Pancreas (tissue), 10 donors: ENCODE results near the gene PCSK7. TPM values are rescaled to one million over a fixed set of nuclear protein-coding genes. Genes with fewer than 3 reads are reported as not detected.

Source experiments
- ATAC-seq, 4 donors: fragments of 200-7000 bp; cut with Tn5 transposase; one replicate each; pipeline versions ENCODE4 v1.8.0 to v1.9.1; 2020; ENCODE audit warnings: mild to moderate bottlenecking in 4 of 4, moderate library complexity in 4 of 4
- DNase-seq, 6 donors: peaks; one replicate each; pipeline ENCODE4 v3.0.0-alpha.2; 2020
- FAIRE-seq: peaks from 2 replicates; lab custom pipeline; 2012; peaks lifted over from hg19 to GRCh38; lab: Jason Lieb, UNC
- H3K27ac ChIP-seq, 4 donors: fragments of 200-600 bp; sonication (generic); 1 replicate in 3 of 4; 2 replicates in 1 of 4; pipeline versions ENCODE4 v1.5.0 to v1.8.0; 2020
- H3K27me3 ChIP-seq, 4 donors: fragments of 200-600 bp; one replicate each; pipeline ENCODE4 v1.8.0; 2021
- H3K36me3 ChIP-seq, 3 donors: fragments of 200-600 bp; sonication (generic) in 1 of 3; one replicate each; pipeline versions ENCODE4 v1.5.0 to v1.8.0; 2020 to 2021
- H3K4me1 ChIP-seq, 3 donors: fragments of 200-600 bp; one replicate each; pipeline ENCODE4 v1.8.0; 2021
- H3K4me3 ChIP-seq, 4 donors: fragments of 200-600 bp; sonication (generic) in 2 of 4; one replicate each; pipeline versions ENCODE4 v1.5.0 to v1.8.0; 2020 to 2021
- H3K9me3 ChIP-seq, 4 donors: fragments of 200-600 bp; one replicate each; pipeline ENCODE4 v1.8.0; 2021
- CTCF ChIP-seq, 4 donors: fragments of 200-600 bp; sonication (generic) in 3 of 4; IDR thresholded peaks; one replicate each; pipeline versions ENCODE4 v1.5.0 to v1.8.0; 2021; ENCODE audit warnings: antibody characterized with exemption in 4 of 4
- WGBS, 2 donors: extraction: QIAGEN DNeasy Blood & Tissue Kit; methylation state at CpG; one replicate each; pipeline ENCODE4 v1.1.7; 2013; 5-methylcytosine and 5-hydroxymethylcytosine counted together
- intact Hi-C, 3 donors: fragments of 100-400 bp; cut with DNase I; formaldehyde crosslinking; loops; one replicate each; pipeline versions ENCODE4 v1.11.1 to v1.14.2; 2022
- polyA plus RNA-seq, 2 donors: library from polyadenylated mRNA; stranded (reverse); fragments of 200-250 nt; gene quantifications; one replicate each; pipeline ENCODE4 v1.2.3, GENCODE V29; 2013
- total RNA-seq, 6 donors: library from RNA; stranded (reverse); fragmentation: NEBNext Ultra II Directional in 4 of 6; extraction: Animal tissue kit (Norgen Biotek cat#: 25700) in 4 of 6; gene quantifications; one replicate each; pipeline versions ENCODE4 v1.2.1 to v1.2.4, GENCODE V29; 2021 to 2023
- donor health status: healthy with polysubstance abuse.
- donor health status: DM: no; HTN: no; CAD: no; lungs with moderate emphysema.
- donor health status: DM: no; HTN: no; CAD: no.
- donor health status: control.
- donor health status: control.
- donor health status: Bipolar disorder and iron deficiency.
- donor health status: DM: yes; HTN: yes; CAD: no.
- donor health status: DM: no; HTN: no; CAD: no.
- donor health status: DM: no; HTN: no; CAD: no.
- donor health status: DM: yes; HTN: yes; CAD: no.

Gene PCSK7
- total and polyA plus RNA-seq, 8 donors, result 20.3 to 44.2 (median 28.6) TPM

- ATAC-seq (peak in 1 of 4 donors; percentile 51), DNase-seq (peak in 5 of 6 donors; percentile 9 to 53 (median 26)), FAIRE-seq (no peak)
- 36 to 73% methylated on average over 15 of the region's 15 CpGs for WGBS, 2 donors
- intact Hi-C loops, result no loop called here
- H3K9me3 ChIP-seq, result no peaks in the 10 kb centered on the region
- no peak overlapping the region for H3K4me3 ChIP-seq
- H3K36me3 ChIP-seq, result peaks cover 0 to 23% (median 0%) of the 10 kb centered on the region in 3 donors
- no peaks in the 10 kb centered on the region for H3K27me3 ChIP-seq
- H3K27ac ChIP-seq, result no peak overlapping the region
- H3K4me1 ChIP-seq, result peaks cover 22 to 31% (median 27%) of the 10 kb centered on the region in 3 donors
- TF ChIP-seq CTCF (IDR thresholded peaks at IDR 0.05), result no peak
Observed at GRCh38 chr11:117218133-117218915, 13.5 kb downstream of the PCSK7 start.

- 72 to 89% methylated on average over 11 of the region's 11 CpGs for WGBS, 2 donors
- peak in 2 of 6 donors; percentile 8 to 35 for DNase-seq
- no peak for FAIRE-seq
- no peak overlapping the region for H3K27ac ChIP-seq
- H3K9me3 ChIP-seq, result no peaks in the 10 kb centered on the region
- no peaks in the 10 kb centered on the region for H3K27me3 ChIP-seq
- peaks cover 22 to 31% (median 27%) of the 10 kb centered on the region in 3 donors for H3K4me1 ChIP-seq
- no peak overlapping the region for H3K4me3 ChIP-seq
- peaks cover 0 to 18% (median 0%) of the 10 kb centered on the region in 3 donors for H3K36me3 ChIP-seq
- no peak for TF ChIP-seq CTCF (IDR thresholded peaks at IDR 0.05)
- intact Hi-C loops, result no loop called here
- ATAC-seq, result no peak
Observed at GRCh38 chr11:117217141-117218084, 14.5 kb downstream of the PCSK7 start.

GRCh38 chr11:117214404-117215110 is 17.3 kb downstream of the PCSK7 start:
- ATAC-seq, result no peak
- Histone ChIP-seq H3K9me3 (no peaks in the 10 kb centered on the region), H3K4me1 (peaks cover 5 to 12% (median 8%) of the 10 kb centered on the region in 3 donors), H3K4me3 (no peak overlapping the region), H3K27me3 (no peaks in the 10 kb centered on the region), H3K27ac (no peak overlapping the region), H3K36me3 (peaks cover 0 to 18% (median 0%) of the 10 kb centered on the region in 3 donors)
- intact Hi-C loops, result no loop called here
- no peak for DNase-seq
- 92 to 96% methylated on average over 7 of the region's 7 CpGs for WGBS, 2 donors
- no peak for FAIRE-seq
- TF ChIP-seq CTCF (IDR thresholded peaks at IDR 0.05), result no peak

- no peak for ATAC-seq
- FAIRE-seq, result no peak
- Histone ChIP-seq H3K27ac (no peak overlapping the region), H3K36me3 (peaks cover 0 to 9% (median 0%) of the 10 kb centered on the region in 3 donors), H3K27me3 (no peaks in the 10 kb centered on the region), H3K9me3 (no peaks in the 10 kb centered on the region), H3K4me1 (no peaks in the 10 kb centered on the region), H3K4me3 (no peak overlapping the region)
- 91 to 93% methylated on average over 9 to 11 of the region's 11 CpGs for WGBS, 2 donors
- peak in 1 of 6 donors; percentile 14 for DNase-seq
- intact Hi-C loops, result no loop called here
- TF ChIP-seq CTCF (IDR thresholded peaks at IDR 0.05), result no peak
Observed at GRCh38 chr11:117212697-117213355, 19.0 kb downstream of the PCSK7 start.
